ENCODE results near the gene SETD5. TPM values are rescaled to one million over a fixed set of nuclear protein-coding genes. Genes with fewer than 3 reads are reported as not detected.

SETD5 gene
- total RNA-seq, 1 donor from 2014 or later: 198 TPM

GRCh38 chr3:9414826-9415225 lies 17.4 kb downstream of the SETD5 start:
- Histone ChIP-seq H3K9ac (no peak overlapping the region), H3K27me3 (no peaks in the 10 kb centered on the region), H3K4me1 (no peaks in the 10 kb centered on the region), H2AFZ (replicated peaks) (no peak overlapping the region), H3K9me3 (ENCODE audit: low read depth) (no peaks in the 10 kb centered on the region), H3K4me2 (no peak overlapping the region), H3K36me3 (peaks cover 4% of the 10 kb centered on the region), H3K4me3 (no peak overlapping the region), H4K20me1 (ENCODE audit: low read depth) (peaks cover 97% of the 10 kb centered on the region), H3K27ac (no peak overlapping the region), H3K79me2 (ENCODE audit: low read depth) (peaks cover 100% of the 10 kb centered on the region), H3F3A (ENCODE audit: low read depth) (peaks cover 9% of the 10 kb centered on the region)
- no peaks in the 10 kb centered on the region for H3K4me1 Mint-ChIP-seq
- H3K27ac Mint-ChIP-seq: no peak overlapping the region
- H3K36me3 Mint-ChIP-seq: peaks cover 29% of the 10 kb centered on the region
- peaks cover 14% of the 10 kb centered on the region for H3K9me3 Mint-ChIP-seq
- H3K4me3 Mint-ChIP-seq: no peak overlapping the region
- peaks cover 3% of the 10 kb centered on the region for H3K27me3 Mint-ChIP-seq (ENCODE audit: insufficient read depth, low read depth)
- TF ChIP-seq EZH2phosphoT487 (IDR thresholded peaks at IDR 0.05) (no peak), CTCF (IDR thresholded peaks at IDR 0.05) (no peak), EZH2 (IDR thresholded peaks at IDR 0.05) (no peak)
- DNase-seq (ENCODE audit: low spot score): no peak

GRCh38 chr3:9415485-9416138 lies 18.2 kb downstream of the SETD5 start:
- H2AFZ ChIP-seq (replicated peaks): no peak overlapping the region
- peaks cover 13% of the 10 kb centered on the region for H3F3A ChIP-seq (ENCODE audit: low read depth)
- no peak overlapping the region for H3K27ac ChIP-seq
- peaks cover 100% of the 10 kb centered on the region for H3K79me2 ChIP-seq (ENCODE audit: low read depth)
- H4K20me1 ChIP-seq (ENCODE audit: low read depth): peaks cover 97% of the 10 kb centered on the region
- peaks cover 22% of the 10 kb centered on the region for H3K36me3 Mint-ChIP-seq
- no peak for DNase-seq (ENCODE audit: low spot score)
- no peak overlapping the region for H3K4me3 ChIP-seq
- H3K27me3 Mint-ChIP-seq (ENCODE audit: insufficient read depth, low read depth): peaks cover 3% of the 10 kb centered on the region
- no peak overlapping the region for H3K27ac Mint-ChIP-seq
- no peaks in the 10 kb centered on the region for H3K36me3 ChIP-seq
- H3K4me3 Mint-ChIP-seq: no peak overlapping the region
- no peak overlapping the region for H3K9ac ChIP-seq
- TF ChIP-seq CTCF (IDR thresholded peaks at IDR 0.05) (no peak), EZH2 (IDR thresholded peaks at IDR 0.05) (no peak), EZH2phosphoT487 (IDR thresholded peaks at IDR 0.05) (no peak)
- H3K4me1 ChIP-seq: no peaks in the 10 kb centered on the region
- no peaks in the 10 kb centered on the region for H3K27me3 ChIP-seq
- H3K9me3 Mint-ChIP-seq: peaks cover 6% of the 10 kb centered on the region
- H3K9me3 ChIP-seq (ENCODE audit: low read depth): no peaks in the 10 kb centered on the region
- H3K4me1 Mint-ChIP-seq: peaks cover 2% of the 10 kb centered on the region
- H3K4me2 ChIP-seq: no peak overlapping the region

- peaks cover 6% of the 10 kb centered on the region for H3K9me3 Mint-ChIP-seq
- Histone ChIP-seq H3K27me3 (no peaks in the 10 kb centered on the region), H2AFZ (replicated peaks) (no peak overlapping the region), H3K4me3 (no peak overlapping the region), H3K4me2 (no peak overlapping the region), H4K20me1 (ENCODE audit: low read depth) (peaks cover 97% of the 10 kb centered on the region), H3F3A (ENCODE audit: low read depth) (peaks cover 20% of the 10 kb centered on the region), H3K79me2 (ENCODE audit: low read depth) (peaks cover 100% of the 10 kb centered on the region), H3K9me3 (ENCODE audit: low read depth) (no peaks in the 10 kb centered on the region), H3K9ac (no peak overlapping the region), H3K36me3 (no peaks in the 10 kb centered on the region), H3K4me1 (no peaks in the 10 kb centered on the region), H3K27ac (no peak overlapping the region)
- H3K4me3 Mint-ChIP-seq: no peak overlapping the region
- no peak for DNase-seq (ENCODE audit: low spot score)
- no peaks in the 10 kb centered on the region for H3K27me3 Mint-ChIP-seq (ENCODE audit: insufficient read depth, low read depth)
- no peak overlapping the region for H3K27ac Mint-ChIP-seq
- TF ChIP-seq EZH2 (IDR thresholded peaks at IDR 0.05): no peak
- TF ChIP-seq EZH2phosphoT487 (IDR thresholded peaks at IDR 0.05): no peak
- no peak for TF ChIP-seq CTCF (IDR thresholded peaks at IDR 0.05)
- peaks cover 22% of the 10 kb centered on the region for H3K36me3 Mint-ChIP-seq
- H3K4me1 Mint-ChIP-seq: peaks cover 6% of the 10 kb centered on the region
Observed at GRCh38 chr3:9416139-9416780, 18.8 kb downstream of the SETD5 start.

All from neural progenitor cell (in vitro differentiated cells).